Testis (tissue), 3 donors: ENCODE data around the gene PRKCA. TPM values are rescaled to one million over a fixed set of nuclear protein-coding genes. Genes with fewer than 3 reads are reported as not detected.
"Not testable (repeated sequence)": the region's sequence is repeated elsewhere in the genome, so short reads cannot be mapped to it uniquely, and the experiment has no call there.

ENCODE experiments used
- DNase-seq: peaks from one replicate; pipeline ENCODE4 v3.0.0-alpha.2; 2019
- H3K27ac ChIP-seq, 2 donors: fragments of 200-600 bp; sonication (generic); one replicate each; pipeline ENCODE4 v1.5.1; 2019
- H3K27me3 ChIP-seq: fragments of 200-600 bp; sonication (generic); one replicate; pipeline ENCODE4 v1.5.1; 2019
- H3K36me3 ChIP-seq: fragments of 200-600 bp; sonication (generic); one replicate; pipeline ENCODE4 v1.5.1; 2017; ENCODE audit warnings: low read depth; ENCODE audit errors: missing control alignments
- H3K4me1 ChIP-seq: fragments of 200-600 bp; sonication (generic); one replicate; pipeline ENCODE4 v1.5.1; 2019
- H3K4me3 ChIP-seq, 2 donors: fragments of 200-600 bp; sonication (generic); one replicate each; pipeline ENCODE4 v1.5.1; 2017 to 2019
- H3K9me3 ChIP-seq: fragments of 200-600 bp; sonication (generic); one replicate; pipeline ENCODE4 v1.5.1; 2017
- POLR2A ChIP-seq: fragments of 450-650 bp; IDR thresholded peaks from one replicate; pipeline ENCODE4 v1.6.1; 2017; ENCODE audit warnings: antibody characterized with exemption, mild to moderate bottlenecking, moderate library complexity
- WGBS, 2 donors: methylation state at CpG; one replicate each; pipeline ENCODE4 v1.1.5; 2018; 5-methylcytosine and 5-hydroxymethylcytosine counted together
- intact Hi-C: fragments of 100-400 bp; cut with DNase I; formaldehyde crosslinking; loops from one replicate; pipeline ENCODE4 v1.15.1; 2023; ENCODE audit warnings: low total_unique reads
- polyA plus RNA-seq: library from polyadenylated mRNA; stranded (reverse); fragments of 350-450 nt; fragmentation: Illumina TruSeq; extraction: RNeasy Lipid Tissue Mini Kit (QIAGEN cat#74804); gene quantifications from one replicate; pipeline ENCODE4 v1.2.3, GENCODE V29; 2014; ENCODE audit warnings: low read depth, low replicate concordance; ENCODE audit not compliant: insufficient read depth
- total RNA-seq, 2 donors: library from RNA; depleted of rRNA; stranded (reverse); fragments of >200 nt; gene quantifications; one replicate each; pipeline ENCODE4 v1.2.3, GENCODE V29; 2016
- TF ChIP-seq, protein P1 (sequence below), 3 experiments: fragments of 450-650 bp in 2 of 3; fragments of 200-600 bp in 1 of 3; sonication (generic) in 1 of 3; IDR thresholded peaks; one replicate each; pipeline ENCODE4 v1.5.1; 2016 to 2019; ENCODE audit warnings: antibody characterized with exemption in 3 of 3, mild to moderate bottlenecking in 2 of 3, moderate library complexity in 1 of 3

PRKCA gene
- total and polyA plus RNA-seq, 3 donors from 2014 or later, result 6.8 to 22.9 (median 15.4) TPM

DNA sequence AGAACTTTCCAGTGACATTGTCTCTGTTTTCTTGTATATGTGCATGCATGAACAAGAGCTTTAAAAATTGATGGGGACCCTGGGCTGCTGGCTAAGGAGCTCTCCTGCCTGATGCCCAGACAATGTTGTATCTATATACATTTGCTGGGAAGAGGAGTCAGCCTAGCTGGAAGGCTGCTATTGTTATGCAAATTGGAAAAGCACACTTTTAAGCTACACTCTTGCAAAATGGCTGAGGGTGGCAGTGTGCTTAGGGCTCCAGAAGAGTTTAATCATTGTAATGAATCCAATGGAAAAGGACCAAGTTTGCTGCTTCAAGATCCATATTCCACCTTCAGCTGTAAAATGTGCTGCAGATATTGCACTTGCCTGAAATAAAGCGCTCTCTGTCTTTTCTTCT, 171.8 kb downstream of the PRKCA start:
- TF ChIP-seq, protein P1, sequence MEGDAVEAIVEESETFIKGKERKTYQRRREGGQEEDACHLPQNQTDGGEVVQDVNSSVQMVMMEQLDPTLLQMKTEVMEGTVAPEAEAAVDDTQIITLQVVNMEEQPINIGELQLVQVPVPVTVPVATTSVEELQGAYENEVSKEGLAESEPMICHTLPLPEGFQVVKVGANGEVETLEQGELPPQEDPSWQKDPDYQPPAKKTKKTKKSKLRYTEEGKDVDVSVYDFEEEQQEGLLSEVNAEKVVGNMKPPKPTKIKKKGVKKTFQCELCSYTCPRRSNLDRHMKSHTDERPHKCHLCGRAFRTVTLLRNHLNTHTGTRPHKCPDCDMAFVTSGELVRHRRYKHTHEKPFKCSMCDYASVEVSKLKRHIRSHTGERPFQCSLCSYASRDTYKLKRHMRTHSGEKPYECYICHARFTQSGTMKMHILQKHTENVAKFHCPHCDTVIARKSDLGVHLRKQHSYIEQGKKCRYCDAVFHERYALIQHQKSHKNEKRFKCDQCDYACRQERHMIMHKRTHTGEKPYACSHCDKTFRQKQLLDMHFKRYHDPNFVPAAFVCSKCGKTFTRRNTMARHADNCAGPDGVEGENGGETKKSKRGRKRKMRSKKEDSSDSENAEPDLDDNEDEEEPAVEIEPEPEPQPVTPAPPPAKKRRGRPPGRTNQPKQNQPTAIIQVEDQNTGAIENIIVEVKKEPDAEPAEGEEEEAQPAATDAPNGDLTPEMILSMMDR (IDR thresholded peaks at IDR 0.05), result no peak
- no peak for TF ChIP-seq POLR2A
- intact Hi-C loops, result no loop called here
- Histone ChIP-seq H3K36me3 (no peaks in the 10 kb centered on the region), H3K4me1 (peaks cover 4% of the 10 kb centered on the region), H3K27me3 (no peaks in the 10 kb centered on the region), H3K4me3 (no peak overlapping the region), H3K9me3 (no peaks in the 10 kb centered on the region), H3K27ac (no peak overlapping the region)
- WGBS, 2 donors, result 97 to 100% methylated on average over 1 of the region's 1 CpG
- DNase-seq, result no peak

DNA sequence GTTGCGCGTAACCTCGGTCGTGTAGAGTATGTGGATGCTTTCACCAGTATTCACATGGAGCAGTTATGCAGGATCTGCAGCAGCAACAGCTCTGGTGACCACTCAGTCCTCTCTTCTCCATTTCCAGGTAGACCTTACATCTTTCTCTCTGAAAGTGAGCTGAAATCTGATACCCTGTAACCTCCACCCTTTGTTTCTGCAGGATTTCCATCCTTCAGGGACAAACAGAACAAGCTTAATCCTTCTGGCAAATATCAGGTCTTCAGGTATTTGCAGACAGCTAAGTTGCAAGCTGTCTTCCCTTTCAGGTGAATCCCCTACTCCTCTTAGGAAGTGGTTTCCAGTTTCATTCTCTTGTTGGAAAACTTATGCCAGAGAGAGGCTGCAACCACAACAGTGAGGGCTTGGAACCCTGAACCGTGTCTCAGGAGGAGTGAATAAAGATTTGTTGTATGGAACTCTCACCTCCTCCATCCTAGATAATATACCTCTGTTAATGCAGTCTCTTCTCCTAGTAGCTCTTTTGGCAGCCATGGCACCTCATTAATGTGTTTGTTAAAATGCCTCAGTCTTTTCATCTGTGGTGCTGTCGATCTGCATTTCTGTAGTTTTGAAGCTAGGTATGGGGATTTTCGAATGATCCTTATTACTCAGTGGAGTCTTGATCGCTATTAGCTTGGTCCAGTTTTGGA, 172.5 kb downstream of the PRKCA start:
- Histone ChIP-seq H3K27me3 (no peaks in the 10 kb centered on the region), H3K27ac (no peak overlapping the region), H3K36me3 (no peaks in the 10 kb centered on the region), H3K4me1 (peaks cover 4% of the 10 kb centered on the region), H3K9me3 (no peaks in the 10 kb centered on the region), H3K4me3 (no peak overlapping the region)
- TF ChIP-seq, protein P1 (IDR thresholded peaks at IDR 0.05), result no peak
- 86 to 90% methylated on average over 8 of the region's 8 CpGs for WGBS, 2 donors
- DNase-seq, result no peak
- intact Hi-C loops, result no loop called here

DNA sequence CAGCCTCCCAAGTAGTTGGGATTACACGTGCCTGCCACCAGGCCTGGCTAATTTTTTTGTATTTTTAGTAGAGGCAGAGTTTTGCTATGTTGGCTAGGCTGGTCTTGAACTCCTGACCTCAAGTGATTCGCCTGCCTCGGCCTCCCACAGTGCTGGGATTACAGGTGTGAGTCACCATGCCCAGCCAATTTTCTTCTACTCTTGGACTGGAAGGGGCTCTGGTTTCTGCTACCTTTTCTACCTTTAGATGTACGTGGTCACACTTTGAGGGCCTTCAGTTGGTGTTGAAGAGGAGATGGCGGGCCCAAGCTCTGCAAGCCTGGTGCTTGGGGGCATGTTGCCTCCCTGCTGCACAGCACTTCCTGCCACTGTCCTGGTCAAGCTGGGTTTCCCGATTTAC, 173.6 kb downstream of the PRKCA start:
- Histone ChIP-seq H3K27ac (no peak overlapping the region), H3K4me1 (peaks cover 4% of the 10 kb centered on the region), H3K27me3 (no peaks in the 10 kb centered on the region), H3K9me3 (no peaks in the 10 kb centered on the region), H3K4me3 (no peak overlapping the region), H3K36me3 (no peaks in the 10 kb centered on the region)
- DNase-seq, result no peak
- 94 to 96% methylated on average over 6 of the region's 6 CpGs for WGBS, 2 donors
- intact Hi-C loops, result no loop called here
- TF ChIP-seq POLR2A, result no peak
- TF ChIP-seq, protein P1 (IDR thresholded peaks at IDR 0.05), result no peak

GRCh38 chr17:66477615-66478283, 175.3 kb downstream of the PRKCA start:
- H3K27me3 ChIP-seq, result no peaks in the 10 kb centered on the region
- no peak overlapping the region for H3K27ac ChIP-seq
- H3K4me1 ChIP-seq, result no peaks in the 10 kb centered on the region
- no peak for DNase-seq
- intact Hi-C loops, result no loop called here
- H3K4me3 ChIP-seq, result no peak overlapping the region
- 83 to 93% methylated on average over 11 of the region's 11 CpGs for WGBS, 2 donors
- TF ChIP-seq, protein P1 (IDR thresholded peaks at IDR 0.05), result no peak
- no peak for TF ChIP-seq POLR2A
- no peaks in the 10 kb centered on the region for H3K36me3 ChIP-seq
- no peaks in the 10 kb centered on the region for H3K9me3 ChIP-seq

DNA sequence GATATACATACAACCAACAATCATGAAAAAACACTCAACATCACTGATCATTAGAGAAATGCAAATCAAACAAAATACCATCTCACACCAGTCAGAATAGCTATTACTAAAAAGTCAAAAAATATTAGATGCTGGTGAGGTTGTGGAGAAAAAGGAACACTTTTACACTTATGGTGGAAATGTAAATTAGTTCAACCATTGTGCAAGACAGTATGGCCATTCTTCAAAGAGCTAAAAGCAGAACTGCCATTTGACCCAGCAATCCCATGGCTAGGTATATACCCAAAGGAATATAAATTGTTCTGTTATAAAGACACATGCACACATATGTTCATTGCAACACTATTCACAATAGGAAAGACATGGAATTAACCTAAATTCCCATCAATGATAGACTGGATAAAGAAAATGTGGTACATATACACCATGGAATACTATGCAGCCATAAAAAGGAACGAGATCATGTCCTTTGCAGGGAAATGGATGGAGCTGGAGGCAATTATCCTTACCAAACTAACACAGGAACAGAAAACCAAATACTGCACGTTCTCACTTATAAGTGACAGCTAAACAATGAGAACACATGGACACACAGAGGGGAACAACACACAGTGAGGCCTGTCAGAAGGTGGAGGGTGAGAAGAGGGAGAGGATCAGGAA, 176.9 kb downstream of the PRKCA start:
- DNase-seq, H3K27ac ChIP-seq, H3K9me3 ChIP-seq, intact Hi-C loops, H3K4me3 ChIP-seq, H3K36me3 ChIP-seq, H3K27me3 ChIP-seq, H3K4me1 ChIP-seq: not testable (repeated sequence)
- WGBS, 2 donors, result 89 to 93% methylated on average over 2 of the region's 2 CpGs
